NCI-H1105 (cell line): Measurements from ENCODE around the gene MAP2K3.
"Not testable (repeated sequence)": the region's sequence is repeated elsewhere in the genome, so short reads cannot be mapped to it uniquely, and the experiment has no call there.

Experiments used
- DNase-seq: peaks from one replicate; lab custom pipeline; 2025; lab: John Stamatoyannopoulos, UW

The MAP2K3 gene

DNA sequence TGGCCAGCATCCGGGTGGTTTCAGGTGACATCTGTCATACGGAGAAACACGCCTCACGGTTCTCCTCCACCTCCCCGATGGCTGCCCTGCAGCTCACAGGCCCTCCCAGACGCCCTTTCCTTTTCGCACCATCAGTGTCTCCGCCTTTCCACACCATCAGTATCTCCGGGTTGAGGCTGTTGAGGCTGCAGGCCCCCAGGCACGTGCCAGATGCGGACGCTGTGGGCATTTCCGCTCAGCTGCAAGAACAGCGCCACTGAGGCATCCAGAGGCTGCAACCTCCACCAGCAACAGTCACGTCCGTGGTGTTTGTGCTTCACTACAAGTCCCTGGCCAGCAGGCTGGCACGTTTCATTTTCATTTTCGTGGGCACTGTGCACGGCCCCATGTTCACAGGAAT, 66.0 kb downstream of the MAP2K3 start:
- DNase-seq: not testable (repeated sequence)

DNA sequence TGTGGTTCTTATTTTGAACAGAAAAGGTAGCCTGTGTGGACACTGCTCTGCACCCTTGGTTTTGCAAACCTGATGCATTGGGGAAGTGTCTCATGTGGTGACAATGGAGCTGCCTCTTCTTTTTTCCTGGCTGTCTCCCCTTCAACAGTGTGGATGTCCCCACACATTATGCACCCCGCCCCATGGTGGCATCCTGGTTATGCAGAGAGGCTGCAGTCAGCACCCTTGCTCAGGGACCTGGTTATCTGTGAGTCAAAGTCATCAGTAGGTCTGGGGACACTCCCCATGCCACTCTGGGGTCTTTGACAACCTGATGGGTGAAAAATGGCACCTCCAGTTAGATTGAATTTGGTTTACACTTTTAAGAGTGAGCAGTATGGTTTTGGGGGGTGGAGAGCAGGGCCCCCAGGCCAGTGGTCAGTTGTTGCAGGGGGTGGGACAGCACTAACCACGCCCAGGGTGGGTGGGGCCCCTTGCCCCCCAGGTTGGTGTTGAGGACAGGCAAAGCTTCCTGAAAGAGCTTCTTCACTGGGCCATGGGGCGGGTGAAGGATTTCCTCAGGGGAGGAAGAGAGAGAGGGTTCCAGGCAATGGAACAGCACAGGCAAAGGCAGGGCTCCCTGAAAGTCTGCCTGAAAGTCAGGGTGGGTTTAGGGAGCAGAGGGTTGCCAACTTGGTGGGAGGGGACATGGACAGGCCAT, 67.0 kb downstream of the MAP2K3 start:
- DNase-seq: no peak

DNA sequence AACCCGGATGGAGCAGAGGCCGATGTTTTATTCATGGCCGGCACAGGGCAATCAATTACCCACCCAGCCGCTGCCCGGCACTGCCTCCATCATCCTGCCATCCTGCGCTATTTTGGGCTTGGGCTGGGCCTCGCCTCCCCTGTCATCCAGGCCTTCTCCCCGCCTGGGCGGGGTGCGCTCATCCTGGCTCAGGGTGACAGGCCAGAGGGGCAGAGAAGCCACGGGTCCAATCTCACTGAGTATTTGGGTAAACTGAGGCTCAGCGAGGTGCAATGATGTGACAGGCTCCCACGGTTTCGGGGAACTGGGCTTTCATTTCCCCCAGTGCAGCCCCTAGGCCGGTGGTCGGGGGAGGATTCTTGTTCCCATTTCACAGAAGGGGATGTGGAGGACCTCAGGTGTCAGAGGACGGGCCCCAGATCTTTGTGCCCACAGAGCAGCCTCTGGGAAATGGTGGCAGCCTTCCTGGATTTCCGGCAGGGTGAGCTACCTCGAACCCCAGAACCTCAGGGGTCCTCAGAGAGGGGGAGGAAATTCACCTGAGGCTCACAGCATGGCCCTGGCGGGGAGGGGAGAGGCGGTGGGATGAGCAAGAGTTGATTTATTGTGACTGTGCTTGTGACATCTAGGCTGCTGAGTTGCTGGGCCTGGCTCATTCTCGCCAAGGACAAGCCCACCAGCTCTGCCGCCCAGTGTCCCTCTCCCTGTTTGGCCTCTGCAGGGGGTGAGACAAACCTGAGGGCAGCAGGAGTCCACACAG, 67.9 kb downstream of the MAP2K3 start:
- DNase-seq: no peak

DNA sequence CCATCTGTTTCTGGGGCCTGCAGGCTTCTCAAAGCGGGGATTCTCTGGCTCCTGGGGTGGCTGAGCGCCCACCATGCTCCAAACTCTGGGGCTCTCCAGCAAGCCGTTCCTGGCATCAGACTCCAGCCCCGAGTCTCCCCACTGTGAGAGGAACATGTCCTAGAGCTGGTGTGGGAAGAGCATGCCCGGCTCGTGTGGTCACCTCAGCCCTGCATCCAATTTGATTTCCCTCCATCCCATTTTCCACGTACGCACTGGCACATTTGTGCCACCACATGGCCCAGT, 68.4 kb downstream of the MAP2K3 start:
- no peak for DNase-seq

DNA sequence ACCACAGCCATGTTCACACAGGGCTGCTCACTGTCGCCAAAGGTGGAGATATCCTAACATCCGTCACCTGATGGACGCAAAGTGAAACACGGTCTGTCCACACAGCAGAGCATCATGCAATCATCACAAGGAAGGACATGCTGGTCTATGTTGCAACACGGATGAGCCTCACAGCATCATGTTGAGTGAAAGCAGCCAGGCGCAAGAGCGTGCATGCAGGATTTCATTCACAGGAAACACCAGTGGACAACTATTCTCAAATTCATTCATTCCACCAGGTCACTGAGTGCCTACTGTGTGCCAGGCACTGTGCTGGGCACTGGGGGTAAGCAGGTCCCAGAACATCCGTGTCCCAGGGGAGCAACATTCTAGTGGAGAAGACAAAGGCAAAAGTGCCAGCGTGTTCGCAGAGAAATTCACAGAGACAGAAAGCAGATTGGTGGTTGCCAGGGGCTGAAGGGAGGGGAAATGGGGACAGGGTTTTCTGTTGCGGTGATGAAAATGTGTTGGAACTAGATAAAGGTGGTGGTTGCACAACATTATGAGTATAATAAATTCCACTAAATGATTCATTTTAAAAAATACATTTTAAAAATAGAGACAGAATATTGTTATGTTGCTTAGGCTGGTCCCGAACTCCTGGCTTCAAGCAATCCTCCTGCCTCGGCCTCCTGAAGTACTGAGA, 69.0 kb downstream of the MAP2K3 start:
- DNase-seq: no peak

DNA sequence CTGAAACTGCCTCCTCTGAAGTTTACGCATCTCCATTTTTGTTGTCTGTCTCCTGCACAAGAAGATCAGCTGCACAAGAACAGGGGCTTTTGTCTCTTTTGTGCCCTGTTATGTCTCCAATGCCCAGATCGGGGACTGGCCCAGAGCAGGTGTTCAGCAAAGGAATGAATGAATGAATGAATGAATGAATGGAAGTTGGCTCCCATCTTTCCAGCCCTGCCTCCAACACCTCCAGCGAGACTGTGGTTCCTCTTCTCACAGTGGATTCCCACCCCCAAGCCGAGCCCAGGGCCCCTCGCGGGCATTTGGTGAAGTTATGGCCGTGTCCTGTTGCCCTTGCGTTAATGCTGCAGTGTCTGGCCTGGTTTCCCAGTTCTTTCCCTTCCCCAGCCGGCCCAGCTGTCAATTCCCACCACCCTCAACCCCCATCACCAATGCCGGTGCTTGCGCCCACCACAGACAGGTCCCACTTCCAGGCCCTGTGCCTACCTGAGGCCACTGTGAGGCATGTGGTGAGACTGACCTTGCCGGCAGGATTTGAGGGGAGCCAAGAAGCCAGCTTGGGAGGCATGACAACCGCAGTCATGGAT, 70.4 kb downstream of the MAP2K3 start:
- no peak for DNase-seq

DNA sequence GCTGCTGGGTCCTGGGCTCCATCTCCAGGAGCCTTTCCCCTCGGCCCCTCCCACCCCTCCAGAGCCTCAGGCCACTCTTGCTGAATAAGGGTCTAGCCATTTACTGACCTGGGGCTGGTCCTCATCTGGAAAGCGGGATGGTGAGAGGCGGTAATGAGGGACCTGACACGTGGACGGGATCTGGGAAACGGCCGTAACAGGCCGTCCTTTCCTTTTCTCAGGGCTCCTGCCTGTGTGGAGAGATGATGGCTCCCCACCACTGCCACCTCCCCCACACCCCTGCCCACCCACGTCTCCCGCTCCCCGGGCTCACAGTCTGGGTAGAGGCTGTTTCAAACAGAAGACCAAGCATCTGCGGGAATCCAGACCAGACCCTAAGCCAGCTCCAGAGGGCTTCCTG, 71.1 kb downstream of the MAP2K3 start:
- no peak for DNase-seq

DNA sequence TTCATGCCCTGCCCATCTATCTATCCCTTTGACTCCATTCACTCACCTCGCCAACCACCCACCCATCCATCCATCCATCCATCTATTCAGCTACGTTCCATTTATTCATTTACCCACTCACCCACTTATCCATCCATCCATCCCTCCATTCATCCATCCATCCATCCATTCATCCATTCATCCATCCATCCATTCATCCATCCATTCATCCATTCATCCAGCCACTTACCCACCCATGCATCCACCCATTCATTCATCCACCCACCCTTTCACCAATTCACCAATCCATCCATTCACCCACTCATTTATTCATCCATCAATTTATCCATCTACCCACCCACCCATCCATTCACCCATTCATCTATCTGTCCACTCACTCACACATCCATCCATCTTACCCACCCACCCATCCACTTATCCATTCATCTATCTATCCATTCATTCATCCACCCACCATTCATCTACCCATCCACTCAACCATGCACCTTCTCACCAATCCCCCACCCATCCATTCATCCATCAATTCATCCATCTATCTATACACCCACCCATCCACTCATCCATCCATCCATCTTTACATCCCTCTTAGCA, 72.1 kb downstream of the MAP2K3 start:
- no peak for DNase-seq

DNA sequence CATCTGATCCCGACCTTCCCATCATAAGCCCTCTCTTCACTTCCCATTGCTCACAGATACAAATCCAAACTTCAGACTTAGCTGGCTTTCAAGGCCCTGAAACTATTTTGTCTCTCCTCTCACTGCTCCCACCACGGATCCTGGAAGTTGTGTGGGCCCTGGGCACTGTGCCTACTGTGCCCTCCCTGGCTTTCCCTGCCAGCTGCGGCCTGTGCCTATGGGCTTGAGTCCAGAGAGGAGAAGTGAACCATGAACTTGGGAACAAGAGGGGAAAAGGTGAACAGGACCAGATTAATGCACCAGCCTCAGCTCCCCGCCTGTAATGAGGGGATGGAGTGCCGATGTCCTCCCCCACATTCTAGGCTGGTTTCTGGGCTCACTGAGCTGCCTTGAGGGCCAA, 72.8 kb downstream of the MAP2K3 start:
- no peak for DNase-seq

DNA sequence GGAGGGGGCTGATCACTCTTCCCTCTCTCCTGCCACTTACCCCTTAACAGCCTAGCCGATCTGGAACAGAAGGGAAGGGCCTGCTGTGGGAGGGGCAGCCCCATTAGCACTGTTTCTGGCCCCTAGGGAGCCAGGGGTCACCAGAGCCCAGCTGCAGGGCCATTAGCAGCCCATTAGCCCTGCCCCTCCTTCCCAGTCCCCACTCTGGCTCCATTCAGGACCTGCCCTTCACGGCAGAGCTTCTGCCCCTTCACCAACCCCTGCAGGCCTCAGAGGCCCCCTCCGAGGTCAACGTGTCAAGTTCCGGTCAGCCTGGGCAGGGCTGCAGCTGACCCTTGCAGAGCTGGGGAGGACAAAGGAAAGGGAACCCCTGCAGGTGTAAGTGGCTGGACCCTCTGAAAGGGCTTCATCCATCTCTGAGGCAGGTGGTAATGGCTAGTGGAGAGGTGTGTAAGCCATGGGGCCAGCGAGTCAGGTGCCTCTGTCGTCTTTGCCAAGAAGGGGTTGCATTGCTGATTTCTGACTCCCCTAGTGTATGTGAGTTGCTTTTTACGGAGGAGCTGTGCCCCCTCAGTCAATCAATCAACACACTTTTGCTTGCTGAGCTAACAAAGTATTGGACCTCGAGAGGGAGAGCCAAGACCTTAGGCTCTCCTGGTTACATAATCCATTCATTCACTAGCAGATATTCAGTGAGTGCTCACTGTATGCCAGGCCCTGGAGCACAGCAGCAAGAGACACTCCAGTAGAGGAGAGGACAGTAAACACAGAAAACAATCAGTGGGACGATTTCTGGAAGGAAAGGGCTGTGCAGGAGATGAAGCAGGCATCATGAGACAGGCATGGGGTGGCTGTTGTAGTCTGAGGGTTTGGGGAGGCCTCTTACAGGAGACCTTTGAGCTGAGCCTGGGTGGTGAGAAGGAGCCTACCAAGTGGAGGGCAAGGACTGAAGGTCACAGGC, 73.5 kb downstream of the MAP2K3 start:
- no peak for DNase-seq

DNA sequence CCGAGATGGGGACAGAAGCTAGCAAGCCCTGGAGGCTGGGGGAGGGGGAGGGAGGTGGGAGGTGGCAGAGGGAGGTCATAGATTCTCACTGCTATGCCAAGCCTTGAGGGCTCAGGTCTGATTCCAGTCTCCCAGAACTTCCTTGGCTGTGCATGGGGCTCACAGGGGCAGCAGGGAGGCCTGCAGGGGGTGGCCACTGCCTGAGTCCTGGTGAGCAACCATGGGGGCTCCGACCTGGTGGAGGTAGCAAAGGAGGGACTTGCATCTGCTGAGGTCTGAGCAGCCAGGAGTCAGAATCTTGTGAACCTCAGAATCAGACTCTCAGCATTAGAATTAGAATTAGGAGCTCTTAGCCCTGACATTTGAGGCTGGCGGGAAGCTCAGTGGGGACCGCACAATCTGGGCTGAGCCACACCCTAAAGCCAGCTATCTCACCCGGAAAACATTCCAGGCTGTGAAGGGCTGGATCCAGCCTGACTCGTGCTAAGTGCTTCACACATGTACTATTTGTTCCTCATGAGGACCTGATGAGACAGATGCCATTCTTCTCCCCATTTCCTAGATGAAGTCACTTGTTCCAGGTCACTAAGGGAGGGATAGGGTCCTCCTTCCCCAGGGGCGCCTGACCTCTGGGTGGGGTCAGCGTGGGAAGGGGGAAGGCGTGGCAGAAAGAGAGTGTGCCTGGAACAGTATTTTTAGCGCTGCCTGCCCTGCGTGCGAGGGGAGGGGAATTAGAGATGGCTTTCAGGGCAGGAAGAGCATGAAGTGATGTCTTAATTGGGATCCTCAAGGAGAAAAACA, 74.4 kb downstream of the MAP2K3 start:
- DNase-seq: no peak

DNA sequence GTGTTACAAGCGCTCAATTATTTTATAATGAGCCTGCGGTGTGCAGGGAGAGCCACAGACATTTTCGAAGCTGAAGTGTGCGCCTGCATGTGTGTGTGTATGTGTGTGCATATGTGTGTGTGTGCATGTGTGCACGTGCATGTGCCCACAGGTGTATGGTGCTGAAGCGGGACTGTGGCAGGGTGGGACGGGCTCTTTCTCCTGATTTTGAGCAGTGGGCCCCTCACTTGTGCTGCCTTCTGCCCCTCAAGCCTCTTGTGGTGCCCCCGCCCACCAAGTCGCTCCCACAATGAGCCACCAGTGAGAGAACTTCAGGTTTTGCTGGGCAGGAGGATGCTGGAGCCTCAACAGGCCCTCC, 75.0 kb downstream of the MAP2K3 start:
- no peak for DNase-seq

DNA sequence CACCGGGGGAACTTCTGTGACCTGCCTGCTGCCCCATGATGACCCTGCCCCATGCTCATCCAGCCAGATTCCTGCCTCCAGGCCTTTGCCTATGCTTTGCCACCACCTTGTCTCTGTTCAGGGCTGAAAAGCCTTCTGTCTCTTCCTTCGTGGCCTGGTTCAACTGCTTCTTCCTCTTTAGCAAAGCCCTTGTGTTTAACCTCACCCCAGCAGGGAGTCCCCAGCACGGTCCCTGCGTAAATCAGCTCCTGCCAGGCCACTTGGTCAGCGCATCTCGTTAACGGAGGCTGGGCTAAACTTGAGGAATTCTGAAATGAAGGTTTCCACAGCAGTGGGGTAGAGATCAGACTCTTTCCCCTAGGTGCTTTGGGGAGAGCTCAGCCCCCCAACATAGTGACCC, 75.5 kb downstream of the MAP2K3 start:
- DNase-seq: no peak

DNA sequence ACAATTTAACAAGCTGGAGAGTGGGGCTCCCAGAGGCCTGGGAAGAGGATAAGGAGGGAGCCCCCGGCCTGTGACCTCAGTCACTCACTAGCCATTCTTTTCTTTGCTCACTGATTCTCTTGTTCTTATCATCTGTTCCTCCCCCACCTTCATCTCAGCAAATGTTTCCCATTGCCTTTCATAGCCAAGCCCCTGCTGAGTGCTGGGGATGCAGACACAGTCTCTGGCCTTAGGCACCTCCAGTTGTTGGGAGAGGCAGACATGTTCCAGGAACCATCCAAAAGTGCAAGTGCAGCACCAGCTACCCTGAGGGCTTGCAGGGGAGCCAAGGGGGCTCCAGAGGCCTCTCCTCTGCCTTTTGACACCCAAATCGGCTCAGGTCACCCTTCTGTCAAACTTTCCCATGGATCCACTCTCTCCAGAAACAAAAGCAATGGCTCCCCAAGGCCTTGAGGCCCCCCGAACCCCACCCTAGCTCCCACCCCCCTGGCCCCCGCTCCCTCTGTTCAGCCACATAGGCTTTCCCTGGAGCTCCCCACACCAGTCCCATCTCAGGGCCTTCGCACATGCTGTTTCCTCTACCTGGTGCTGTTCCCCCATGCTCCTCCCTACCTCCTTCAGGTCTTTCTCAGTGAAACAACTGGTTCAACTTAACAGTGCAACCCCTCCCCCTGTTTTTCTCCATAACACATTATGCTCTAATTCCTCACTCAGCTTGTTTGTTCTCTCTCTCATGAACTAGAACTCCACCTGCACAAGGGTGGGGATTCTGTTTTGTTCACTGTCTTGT, 76.7 kb downstream of the MAP2K3 start:
- no peak for DNase-seq

DNA sequence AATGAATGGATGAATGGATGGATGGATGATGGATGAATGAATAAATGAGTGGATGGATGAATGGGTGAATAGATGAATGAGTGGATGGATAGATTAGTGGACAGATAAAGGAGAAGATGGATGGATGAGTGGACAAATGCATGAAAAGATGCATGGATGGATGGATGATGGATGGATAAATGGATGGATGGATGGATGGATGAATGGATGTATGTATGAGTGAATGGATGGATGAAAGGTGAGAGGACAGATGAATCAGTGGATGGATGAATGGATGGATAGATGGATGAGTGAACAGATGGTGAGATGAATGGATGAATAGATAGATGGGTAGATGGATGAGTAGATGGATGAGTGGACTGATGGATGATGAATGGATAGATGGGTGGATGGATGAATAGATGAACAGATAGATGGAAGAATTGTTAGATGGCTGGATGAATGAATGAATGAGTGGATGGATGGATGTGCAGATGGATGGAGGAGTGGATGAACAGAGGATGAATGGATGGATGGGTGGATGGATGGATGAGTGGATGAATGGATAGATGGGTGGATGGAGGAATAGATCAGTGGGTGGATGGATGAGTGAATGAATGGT, 77.9 kb downstream of the MAP2K3 start:
- no peak for DNase-seq

DNA sequence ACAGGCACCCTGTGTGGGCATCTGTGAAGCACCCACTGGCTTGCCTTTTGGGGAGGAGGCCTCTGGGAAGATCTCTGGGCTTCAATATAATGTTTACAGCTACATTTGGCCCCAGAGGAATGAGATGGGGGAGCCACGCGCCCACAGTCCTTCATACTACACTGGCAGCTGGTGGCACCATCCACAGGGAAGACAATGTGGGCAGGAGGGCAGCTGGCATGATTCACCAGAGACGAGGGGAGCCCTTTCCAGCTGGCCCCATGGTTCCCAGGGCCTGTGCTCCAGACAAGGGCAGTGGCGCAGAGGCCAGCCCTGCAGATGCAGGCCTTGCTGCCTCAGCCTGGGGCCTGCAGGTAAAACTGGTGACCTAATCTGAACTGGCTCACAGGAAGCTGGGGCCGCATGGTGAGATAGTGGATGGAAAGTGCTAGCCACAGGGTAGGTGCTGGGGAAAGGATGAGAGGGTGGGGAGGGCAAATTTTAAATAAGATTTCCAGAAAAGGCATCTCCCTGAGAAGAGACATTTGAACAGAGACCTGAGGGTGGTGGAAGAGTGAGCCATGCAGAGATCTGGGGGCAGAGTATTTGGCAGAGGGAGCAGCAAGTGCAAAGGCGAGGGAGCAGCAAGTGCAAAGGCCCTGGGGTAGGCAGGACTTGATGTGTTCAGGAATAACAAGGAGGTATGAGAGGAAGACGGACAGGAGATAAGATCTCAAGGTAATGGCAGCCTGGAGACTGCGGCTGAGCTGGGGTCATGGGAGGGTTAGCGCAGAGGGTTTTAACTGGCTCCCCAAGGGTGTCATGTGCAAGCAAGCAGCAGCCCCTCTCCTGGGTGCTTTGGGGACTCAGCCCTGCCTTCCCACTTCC, 79.5 kb downstream of the MAP2K3 start:
- no peak for DNase-seq
